ENCODE data around the gene MAPK4.

DNA sequence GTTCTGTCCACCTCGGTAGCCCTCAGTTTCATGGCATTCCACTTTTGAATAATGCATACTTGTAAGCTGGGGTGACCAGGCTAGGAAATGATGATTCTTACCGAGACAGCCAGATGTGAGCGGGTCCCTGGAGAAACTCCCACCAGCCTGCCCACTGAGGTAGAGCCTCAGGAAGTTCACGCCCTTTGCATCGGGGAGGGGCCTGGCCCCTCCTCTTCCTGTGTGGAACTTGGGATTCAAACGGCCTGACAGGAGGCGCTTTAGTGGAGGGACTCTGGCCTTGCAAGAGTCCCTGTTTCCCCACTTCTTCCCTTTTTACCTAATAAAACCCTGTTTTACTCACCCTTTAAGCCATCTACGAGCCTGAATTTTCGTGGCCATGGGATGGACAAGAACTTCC, 215.3 kb downstream of the MAPK4 start:
- TF ChIP-seq, protein P1, sequence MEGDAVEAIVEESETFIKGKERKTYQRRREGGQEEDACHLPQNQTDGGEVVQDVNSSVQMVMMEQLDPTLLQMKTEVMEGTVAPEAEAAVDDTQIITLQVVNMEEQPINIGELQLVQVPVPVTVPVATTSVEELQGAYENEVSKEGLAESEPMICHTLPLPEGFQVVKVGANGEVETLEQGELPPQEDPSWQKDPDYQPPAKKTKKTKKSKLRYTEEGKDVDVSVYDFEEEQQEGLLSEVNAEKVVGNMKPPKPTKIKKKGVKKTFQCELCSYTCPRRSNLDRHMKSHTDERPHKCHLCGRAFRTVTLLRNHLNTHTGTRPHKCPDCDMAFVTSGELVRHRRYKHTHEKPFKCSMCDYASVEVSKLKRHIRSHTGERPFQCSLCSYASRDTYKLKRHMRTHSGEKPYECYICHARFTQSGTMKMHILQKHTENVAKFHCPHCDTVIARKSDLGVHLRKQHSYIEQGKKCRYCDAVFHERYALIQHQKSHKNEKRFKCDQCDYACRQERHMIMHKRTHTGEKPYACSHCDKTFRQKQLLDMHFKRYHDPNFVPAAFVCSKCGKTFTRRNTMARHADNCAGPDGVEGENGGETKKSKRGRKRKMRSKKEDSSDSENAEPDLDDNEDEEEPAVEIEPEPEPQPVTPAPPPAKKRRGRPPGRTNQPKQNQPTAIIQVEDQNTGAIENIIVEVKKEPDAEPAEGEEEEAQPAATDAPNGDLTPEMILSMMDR (IDR thresholded peaks at IDR 0.05; ENCODE audit: insufficient read depth, low read depth, low read length) = no peak
- TF ChIP-seq EZH2 (IDR thresholded peaks at IDR 0.05; ENCODE audit: insufficient read depth, low read length) = no peak
